CMK (cell line): ENCODE measurements around the gene FBXO8.
A peak's percentile ranks its signal among the peaks of the same experiment; 100 is the strongest.
"Not testable (repeated sequence)": the region's sequence is repeated elsewhere in the genome, so short reads cannot be mapped to it uniquely, and the experiment has no call there.

Experiments
- DNase-seq: peaks from one replicate; pipeline ENCODE4 v3.0.0-alpha.2; 2010; ENCODE audit warnings: low read depth

FBXO8 gene, protein sequence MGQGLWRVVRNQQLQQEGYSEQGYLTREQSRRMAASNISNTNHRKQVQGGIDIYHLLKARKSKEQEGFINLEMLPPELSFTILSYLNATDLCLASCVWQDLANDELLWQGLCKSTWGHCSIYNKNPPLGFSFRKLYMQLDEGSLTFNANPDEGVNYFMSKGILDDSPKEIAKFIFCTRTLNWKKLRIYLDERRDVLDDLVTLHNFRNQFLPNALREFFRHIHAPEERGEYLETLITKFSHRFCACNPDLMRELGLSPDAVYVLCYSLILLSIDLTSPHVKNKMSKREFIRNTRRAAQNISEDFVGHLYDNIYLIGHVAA

DNA sequence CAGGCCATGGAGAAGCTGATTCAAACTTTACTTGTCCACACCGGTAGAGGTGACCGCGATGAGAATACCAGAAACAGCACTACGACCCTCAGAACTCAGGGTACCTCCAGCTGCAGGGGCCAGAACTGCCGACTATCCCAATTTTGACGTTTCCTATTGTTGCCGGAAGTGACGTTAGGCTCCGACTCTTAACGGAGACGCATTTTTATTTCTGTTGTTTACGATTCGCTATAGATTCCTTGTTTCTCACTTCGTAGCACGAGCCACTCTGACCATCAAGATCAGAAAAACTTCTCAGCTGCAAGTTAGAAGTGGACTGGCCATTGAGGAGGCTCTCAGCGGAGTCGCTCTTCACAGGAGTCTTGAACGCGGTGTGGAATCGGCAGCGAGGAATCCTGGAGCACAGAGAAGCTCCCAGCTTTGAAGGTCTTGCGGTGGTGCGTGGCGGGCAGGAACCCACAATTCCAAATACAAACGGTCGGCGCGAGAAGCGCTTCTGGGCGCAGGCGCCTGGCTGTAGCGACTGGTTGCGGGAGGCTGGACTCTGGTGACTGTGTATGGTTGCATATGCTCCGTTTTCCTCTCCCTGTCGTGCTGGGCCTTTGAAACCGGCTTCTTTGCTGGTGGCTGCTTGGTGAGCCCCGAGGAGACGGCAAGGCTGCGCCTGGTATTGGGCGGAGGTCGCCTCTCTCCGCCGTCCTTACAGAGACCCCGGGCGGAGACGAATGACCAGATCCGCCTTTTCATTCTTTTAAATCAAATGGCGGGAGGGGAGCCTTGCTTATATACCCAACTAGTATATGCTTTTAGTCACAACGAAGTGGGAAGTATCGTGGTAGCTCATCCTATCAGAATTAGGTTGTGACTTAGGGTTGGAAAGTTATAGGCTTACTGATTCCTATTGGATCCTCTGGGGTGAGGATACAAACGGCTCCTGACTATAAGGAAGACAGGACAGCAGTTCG is at the start of gene FBXO8, which contains the start of gene CEP44:
Gene FBXO8 (minus strand): TSS at position 161 of the 965 bp plus-strand sequence. CDS start 20,575 bp downstream, outside the sequence.
Gene CEP44 (plus strand): TSS at position 405 of the 965 bp plus-strand sequence. CDS start 15,211 bp downstream, outside the sequence.
- peak; percentile 31 for DNase-seq

DNA sequence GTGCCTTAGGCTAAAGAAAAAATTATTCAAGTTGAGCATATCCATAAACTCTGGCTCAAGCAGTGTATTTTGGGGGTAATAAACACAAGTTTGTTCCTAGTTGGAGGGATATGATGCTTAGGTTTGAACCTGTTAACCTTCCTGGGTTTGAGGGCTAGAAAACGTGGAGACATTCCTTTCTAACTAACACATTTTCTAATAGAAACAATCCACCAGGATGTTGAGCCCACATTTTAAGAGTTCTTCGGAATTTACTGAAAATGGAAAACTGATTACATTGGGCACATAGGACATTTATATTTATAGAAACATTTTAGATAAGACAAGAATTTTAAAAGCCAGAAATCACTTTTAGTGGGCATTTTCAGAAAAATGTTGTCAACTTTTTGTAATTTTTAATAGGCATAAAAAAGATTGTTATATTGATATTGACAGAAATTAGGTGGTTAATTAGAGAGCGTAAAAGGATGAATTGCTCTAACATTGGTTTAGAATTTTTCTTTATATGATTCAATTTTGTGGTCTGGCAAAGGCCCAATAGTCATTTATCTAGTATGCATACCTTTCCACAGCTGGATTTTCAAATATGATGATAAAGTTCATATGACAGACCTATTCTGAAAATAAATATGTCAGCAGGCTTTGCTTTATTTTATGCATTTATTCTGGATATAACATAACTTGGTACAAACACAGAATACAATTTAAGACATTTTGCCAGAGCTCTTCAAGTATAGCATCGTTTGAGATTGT is 49.5 kb upstream of the FBXO8 start:
- DNase-seq, result no peak

DNA sequence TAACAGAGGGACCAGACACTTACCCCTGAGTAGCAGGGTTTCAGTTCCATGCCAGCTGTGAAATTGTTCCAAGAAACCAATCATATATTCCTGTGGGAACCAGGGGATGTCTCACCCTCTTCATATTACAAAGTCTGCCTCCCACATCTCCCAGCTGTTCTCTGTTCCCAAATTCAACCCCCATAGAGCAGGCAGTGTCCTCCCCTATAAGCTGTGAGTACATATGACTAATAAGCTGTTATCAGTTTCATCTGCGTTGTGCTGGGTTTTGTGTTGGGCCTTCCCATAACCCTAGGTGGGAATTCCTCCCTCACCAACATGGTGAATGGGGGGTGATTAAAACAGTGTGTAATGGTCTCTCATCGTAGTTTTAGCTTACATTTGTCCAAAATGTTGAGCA is 41.3 kb upstream of the FBXO8 start:
- no peak for DNase-seq

DNA sequence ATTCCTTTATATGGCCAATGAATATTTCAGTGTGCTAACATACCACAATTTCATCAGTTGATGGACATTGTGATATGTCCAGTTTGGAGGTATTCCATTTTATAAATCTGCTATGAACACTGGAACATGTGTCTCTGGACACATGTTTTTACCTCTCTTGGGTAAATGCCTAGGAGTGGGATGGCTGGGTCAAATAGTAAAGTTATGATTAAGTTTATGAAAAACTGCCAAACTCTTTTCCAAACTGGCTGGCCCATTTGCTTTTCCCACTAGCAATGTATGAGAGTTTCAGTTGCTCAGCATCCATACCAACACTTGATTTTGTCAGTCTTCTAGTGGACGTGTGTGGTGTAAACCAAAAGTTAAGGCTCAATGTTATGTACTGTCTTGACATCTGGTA is 40.8 kb upstream of the FBXO8 start:
- DNase-seq, result no peak

DNA sequence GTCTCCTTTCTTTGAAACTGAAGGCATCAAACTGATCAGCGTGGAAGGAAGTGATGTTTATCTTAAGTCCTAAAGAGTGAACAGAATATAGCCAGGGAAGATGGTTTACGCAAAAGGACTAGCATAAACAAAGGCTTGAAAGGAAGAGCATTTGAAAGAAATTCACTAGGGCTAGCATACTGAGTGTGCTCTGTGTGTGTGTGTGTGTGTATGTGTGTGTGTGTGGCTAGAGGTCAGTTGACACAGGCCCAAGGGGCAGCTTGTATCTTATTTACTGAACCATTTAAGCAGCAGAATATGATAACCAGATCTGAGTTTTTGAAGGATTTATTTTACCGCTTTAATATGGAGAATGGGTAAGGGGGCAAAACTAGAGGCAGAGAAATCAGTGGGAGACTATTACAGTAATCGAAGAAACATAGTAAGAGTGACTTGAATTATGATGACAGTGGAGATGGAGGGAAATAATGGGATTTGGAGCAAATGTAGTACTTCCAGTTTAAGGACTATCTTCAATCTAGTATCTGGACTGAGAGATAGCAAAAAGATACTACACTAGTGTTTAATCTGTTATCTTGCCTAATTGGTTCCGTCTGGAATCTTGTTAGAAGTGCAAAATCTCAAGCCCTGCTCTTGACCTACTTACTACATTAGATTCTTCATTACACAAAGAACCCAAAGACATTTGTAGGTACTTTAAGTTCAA is 37.2 kb upstream of the FBXO8 start:
- DNase-seq, result peak; percentile 52

DNA sequence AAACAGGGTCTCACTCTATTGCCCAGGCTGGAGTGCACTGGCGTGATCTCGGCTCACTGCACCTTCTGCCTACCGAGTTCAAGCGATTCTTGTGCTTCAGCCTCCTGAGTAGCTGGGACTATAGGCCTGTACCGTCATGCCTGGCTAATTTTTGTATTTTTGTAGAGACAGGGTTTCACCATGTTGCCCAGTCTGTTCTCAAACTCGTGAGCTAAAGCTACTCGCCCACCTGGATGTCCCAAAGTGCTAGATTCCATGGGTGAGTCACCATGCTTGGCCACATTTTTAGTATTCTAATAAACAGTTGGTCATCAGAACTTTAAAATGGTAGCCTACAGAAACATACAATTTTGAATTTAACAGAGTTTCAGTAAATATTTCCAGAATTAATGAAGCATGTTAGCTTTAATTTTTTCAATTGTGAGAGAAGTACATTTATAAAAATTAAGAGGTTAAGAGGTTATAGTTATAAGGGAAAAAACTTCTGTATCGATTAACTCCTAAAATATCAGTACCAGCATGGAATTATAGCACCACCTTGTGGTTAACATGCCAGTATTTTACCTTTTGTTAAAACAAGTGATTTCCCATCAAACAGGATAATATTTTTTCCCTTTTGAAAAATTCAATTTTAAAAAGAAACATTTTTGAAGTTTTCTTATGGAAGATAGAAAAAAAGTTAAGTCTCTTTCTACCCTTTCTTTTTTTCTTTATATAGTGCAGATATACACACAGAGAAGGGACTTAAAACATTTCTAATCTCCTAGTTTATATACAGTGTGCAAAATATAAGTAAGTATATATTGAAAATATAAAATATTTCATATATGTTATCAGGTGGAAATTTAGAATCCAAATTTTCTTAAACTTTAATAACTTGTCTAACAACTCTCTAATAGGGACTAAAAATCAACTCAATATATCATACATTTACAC is 35.6 kb upstream of the FBXO8 start:
- no peak for DNase-seq

DNA sequence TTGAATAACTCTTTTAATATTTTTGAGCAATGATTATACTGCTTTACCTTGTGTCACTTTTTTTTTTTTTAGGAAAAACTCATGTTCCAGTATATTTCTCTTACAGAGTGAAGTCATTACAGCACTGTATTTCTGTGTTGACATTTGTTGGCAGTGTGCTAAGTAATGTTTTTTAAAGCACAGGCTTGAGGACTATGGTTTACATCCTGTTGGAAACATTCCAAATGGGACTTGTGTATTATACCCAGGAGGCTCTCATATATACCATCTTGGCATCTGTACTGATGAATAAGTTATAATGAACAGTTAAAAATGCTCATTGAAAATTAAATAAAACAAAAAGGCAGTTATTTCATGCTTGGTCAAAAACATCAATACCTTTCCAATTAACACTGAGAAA is 34.1 kb upstream of the FBXO8 start:
- no peak for DNase-seq

DNA sequence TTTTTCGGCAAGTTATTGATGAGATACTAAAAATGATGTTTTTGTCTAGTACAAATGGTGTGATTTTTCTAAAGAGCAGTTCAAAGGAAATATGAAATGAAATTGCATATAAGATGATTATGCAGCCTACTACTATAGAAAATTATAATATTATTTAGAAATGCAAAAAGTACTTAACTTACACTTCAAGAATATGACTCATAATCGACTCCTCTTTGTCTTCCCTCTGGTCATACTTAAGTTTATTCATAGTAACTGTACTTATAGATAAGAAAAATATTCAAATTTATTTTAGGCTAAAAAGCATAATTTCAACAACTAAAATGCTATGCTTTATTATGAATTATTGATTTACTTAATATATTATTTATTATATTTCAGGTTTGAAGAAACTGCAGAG is 33.5 kb upstream of the FBXO8 start:
- no peak for DNase-seq

DNA sequence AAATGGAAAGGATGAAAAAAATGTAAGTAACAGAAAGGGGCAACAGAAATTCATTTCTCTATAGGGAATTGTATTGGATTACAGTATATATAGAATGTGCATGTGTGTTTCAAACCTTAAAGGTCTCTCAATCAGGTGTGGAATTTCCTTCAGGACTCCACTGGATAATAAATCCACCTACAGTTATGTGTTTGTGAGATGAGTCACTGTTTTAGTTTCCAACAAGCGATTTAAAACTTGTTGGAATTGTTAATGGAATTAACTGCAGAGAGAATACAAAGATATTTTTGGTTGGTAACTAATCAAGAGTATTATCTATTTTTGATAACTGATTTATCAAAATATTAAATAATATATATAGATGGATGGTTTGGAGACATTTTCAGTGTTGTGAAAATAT is 33.1 kb upstream of the FBXO8 start:
- no peak for DNase-seq

DNA sequence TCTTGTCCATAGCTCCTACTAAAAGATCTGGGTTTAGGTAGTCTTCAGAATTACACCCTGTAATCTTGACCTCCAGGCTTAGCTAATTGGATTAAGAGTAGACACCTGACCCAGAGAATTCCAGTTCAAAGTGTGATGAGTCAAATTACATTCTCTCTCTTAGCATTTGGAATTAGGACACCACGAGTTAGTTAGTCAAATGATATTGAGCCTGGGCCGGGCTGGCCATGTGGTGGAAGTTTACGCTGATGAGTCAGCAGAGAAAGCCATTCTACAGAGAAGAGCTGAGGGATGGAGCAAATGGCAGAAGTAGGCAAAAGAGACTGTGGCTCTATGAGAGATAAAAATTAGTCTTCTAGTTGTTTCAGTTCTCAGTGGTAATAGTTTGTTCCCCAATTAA is 31.3 kb upstream of the FBXO8 start:
- DNase-seq, result no peak

DNA sequence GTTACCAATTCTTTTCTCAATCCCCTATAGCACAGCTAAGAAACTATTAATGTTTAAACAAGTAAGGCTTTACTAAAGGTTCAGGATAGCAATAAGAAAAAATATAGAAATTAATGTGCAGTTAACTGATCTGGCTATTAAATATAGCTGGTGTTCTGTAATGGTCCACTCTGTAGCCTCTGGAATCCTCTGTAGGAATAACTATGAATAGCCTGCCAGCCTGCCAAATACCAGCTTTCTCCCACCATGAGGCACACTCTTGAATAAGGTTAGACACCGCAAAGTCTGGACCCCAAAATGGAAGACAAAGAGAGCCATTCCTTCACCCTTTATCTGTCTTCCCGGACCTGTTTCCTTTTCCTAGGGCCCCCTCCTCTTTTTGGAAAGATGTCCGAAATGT is 30.8 kb upstream of the FBXO8 start:
- no peak for DNase-seq

DNA sequence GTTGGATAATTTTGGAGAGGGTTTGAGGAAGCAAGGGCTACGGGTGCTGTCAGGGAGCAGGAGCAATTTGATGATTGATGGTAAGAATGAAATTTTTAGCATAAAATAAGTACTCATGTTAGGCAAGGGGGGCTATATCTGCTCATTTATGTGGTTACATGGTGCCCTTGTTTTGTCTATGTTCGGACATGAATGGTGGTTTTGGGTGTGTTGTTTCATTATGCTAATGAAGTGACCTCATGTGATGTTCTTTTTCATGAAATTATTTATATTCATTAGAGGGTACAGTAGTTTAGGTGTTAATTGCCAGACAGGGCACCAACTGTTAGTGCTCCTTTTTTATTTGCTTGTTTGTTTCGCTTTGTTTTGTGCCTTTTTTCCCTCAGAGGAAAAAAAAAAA is 29.5 kb upstream of the FBXO8 start:
- no peak for DNase-seq

DNA sequence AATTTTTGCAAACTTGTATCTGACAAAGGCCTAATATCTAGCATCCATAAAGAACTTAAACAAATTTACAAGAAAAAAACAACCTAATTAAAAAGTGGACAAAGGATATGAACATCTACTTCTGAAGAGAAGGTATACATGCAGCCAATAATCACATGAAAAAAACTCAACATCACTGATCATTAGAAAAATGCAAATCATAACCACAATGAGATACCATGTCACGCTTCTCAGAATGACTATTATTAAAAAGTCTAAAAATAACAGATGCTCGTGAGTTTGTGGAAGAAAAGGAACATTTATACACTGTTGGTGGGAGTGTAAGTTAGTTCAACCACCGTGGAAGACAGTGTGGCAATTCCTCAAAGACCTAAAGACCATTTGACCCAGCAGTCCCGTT is 24.2 kb upstream of the FBXO8 start:
- DNase-seq, result no peak

DNA sequence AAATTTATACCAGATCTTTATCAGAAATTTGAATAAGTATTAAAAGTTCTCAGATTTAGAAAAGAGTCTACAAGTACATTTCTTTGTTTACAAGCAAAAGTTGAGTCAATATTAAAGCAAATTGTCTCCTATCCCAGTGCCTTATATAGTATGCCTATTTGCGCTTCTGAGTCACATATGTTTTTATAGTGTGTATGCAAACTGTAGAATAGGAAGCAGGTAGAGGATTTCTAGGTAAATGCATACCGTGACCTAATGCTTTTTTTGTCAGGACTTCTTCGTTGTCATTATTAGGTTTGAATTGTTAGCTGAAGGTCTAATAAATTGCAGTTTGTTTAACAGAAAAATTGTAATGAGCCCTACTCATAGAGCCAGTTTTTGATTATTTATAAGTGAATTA is 22.5 kb upstream of the FBXO8 start:
- DNase-seq, result no peak

DNA sequence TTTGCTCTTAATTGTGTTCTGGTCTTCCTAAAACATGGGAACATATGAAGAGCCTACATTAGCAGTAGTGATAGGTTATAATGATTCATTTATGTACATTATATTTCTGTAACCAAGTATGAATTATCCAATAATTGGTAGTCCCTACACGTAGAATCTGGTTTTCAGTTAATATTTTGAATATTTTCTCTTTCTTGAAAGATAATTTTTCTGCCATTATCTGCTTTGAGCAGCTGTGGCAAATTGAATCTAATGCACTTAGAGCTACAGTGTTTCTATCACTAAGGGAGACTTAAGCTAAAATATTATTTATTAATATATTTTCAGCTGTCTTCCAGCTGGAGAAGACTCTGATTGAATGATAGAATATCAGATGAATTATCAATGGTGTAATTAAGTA is 21.2 kb upstream of the FBXO8 start:
- DNase-seq, result no peak

DNA sequence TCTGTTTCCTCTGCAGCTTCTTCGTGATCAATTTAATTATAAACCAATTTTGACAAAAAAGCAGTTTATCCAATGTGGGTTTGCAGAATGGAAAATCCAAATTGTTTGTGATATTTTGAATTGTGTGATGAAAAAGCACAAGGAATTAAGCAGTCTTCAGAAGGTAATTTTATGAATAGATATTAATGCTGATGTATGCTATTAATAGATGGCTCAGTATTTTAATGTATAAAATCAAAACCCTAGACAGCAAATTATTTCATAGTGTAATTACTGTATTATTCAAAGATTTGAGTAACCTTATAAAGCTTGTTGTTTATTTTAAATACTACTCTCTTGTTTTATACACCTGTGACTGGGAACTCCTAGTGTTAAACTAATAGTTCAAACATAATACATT is 20.2 kb upstream of the FBXO8 start:
- DNase-seq, result no peak

DNA sequence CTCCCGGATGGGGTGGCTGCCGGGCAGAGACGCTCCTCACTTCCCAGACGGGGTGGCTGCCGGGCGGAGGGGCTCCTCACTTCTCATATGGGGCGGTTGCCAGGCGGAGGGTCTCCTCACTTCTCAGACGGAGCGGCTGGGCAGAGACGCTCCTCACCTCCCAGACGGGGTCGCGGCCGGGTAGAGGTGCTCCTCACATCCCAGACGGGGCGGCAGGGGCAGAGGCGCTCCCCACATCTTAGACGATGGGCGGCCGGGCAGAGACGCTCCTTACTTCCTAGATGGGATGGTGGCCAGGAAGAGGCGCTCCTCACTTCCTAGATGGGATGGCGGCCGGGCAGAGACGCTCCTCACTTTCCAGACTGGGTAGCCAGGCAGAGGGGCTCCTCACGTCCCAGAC is 11.7 kb upstream of the FBXO8 start:
- not testable (repeated sequence) for DNase-seq

DNA sequence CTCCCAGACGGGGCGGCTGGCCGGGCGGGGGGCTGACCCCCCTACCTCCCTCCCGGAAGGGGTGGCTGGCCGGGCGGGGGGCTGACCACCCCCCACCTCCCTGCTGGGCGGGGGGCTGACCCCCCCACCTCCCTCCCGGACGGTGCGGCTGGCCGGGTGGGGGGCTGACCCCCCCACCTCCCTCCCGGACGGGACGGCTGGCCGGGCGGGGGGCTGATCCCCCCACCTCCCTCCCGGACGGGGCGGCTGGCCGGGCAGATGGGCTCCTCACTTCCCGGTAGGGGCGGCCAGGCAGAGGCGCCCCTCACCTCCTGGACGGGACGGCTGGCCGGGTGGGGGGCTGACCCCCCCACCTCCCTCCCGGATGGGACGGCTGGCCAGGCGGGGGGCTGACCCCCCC is 11.2 kb upstream of the FBXO8 start:
- DNase-seq, result not testable (repeated sequence)

DNA sequence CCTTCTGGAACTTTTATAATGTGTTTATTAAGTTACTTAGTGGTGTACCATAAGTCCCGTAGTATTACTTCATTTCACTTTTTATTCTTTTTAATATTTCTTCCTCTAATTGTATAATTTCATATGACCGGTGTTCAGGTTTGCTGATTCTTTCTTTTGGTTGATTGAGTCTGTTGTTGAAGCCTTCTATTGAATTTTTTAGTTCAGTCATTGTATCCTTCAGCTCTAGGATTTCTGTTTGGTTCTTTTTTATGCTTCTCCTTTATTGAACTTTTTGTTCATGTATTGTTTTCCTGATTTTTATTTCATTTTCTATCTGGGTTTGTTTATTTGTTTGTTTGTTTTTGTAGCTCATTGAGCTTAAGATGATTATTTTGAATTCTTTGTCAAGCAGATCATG is 9.0 kb upstream of the FBXO8 start:
- DNase-seq, result no peak

DNA sequence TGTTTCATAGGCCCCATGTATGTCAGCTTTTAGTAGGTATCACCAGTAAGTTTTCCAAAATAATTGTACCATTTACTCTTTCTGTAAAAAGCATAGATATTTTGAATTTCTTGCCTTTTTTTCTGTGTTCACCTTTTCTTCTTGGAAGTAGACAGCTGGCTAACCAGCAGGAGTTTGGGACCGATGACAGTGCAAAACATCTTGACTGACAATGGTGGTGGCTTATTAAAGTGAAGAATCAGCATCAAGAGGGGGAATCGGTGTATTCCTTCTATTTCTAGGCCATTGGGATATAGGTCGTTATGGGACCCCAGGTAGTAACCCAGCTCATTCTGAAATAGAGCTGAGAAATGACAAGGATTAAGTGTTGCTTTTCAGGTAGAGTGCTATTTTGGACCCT is 3.4 kb upstream of the FBXO8 start:
- no peak for DNase-seq

DNA sequence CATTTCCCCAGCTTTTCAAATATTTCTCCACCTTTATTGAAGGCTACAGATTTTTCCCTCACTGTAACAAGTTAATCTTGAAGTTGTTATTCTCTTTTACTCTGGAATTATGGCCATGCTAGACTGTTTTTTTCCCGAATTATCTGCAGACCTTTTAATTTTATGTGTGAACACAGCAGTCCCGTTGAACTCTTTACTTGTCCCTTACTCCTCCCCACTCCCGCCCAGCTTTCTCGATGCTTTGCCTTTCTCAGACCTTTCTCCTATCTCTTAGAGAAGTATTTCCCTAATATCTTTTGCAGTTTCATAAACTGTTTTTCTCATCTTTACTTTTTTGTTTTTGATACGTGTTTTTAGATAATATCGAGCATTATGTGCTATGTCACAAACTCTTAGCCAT is 1.0 kb upstream of the FBXO8 start:
- no peak for DNase-seq
